ENCODE results near the gene TBX4.

DNA sequence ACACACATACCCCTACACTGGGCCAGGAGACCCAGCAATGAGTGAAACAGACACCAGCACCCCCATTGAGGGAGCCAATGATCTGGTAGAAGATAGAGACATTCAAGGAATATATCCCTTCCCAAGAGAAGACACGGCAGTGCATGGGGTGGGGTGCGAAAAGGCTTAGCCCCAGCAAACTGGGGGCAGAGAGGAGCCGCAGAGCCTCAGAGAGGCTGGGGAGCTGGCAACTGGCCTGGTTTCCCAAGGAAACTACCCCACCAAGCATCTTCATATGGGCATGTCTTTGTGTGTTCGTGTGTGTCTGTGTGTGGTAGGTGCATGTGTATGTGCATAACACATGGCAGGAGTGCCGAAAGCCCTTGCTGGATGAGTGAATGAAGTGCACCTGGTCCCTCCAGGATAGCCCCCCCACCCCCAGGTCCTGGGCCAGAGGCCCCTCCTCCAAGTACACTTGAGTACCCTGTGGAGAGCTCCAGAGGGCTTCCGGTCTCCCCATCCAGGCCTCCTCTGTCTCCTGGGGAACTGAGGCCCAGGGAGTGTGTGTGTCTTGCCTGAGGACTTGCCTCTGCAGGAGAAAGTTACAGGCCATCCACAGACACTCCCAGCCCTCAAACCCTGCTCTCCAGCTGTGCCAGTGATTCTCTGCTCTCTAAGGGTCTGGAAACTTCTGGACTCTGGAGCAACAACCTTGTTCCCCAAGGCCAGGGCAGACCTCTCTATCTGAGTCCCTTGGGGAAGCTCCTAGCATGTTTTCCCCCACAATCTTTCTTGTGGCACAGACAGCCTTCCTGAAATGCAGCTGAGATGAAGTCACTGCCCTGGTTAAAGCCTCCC, 36.6 kb upstream of the TBX4 start:
- no peak for TF ChIP-seq EZH2 (IDR thresholded peaks at IDR 0.05)
- TF ChIP-seq POLR2AphosphoS5 (IDR thresholded peaks at IDR 0.05; ENCODE audit: borderline replicate concordance, low read depth, low read length) = no peak
- TF ChIP-seq FOXP2 (optimal IDR thresholded peaks at IDR 0.05; ENCODE audit: control extremely low read depth, extremely low read length, insufficient read depth) = no peak
